HepG2 (cell line): ENCODE data around the gene DUSP15. TPM values are rescaled to one million over a fixed set of nuclear protein-coding genes. Genes with fewer than 3 reads are reported as not detected.

Experiments used
- CBFB ChIP-seq: sonication (generic); formaldehyde crosslinking; IDR thresholded peaks from 2 replicates; pipeline ENCODE4 v1.4.0; 2020; ENCODE audit warnings: missing genetic modification reagents
- CENPT ChIP-seq: sonication (generic); formaldehyde crosslinking; IDR thresholded peaks from 2 replicates; pipeline ENCODE4 v1.8.0; 2022; ENCODE audit warnings: low read depth, mild to moderate bottlenecking, moderate library complexity, missing genetic modification reagents
- E2F1 ChIP-seq: sonication (generic); formaldehyde crosslinking; IDR thresholded peaks from 2 replicates; pipeline ENCODE4 v1.5.0; 2020; ENCODE audit warnings: missing genetic modification reagents
- FOXP4 ChIP-seq: sonication (generic); formaldehyde crosslinking; IDR thresholded peaks from 2 replicates; pipeline ENCODE4 v1.4.0; 2020; ENCODE audit warnings: missing genetic modification reagents
- IRF9 ChIP-seq: sonication (generic); formaldehyde crosslinking; IDR thresholded peaks from 2 replicates; pipeline ENCODE4 v1.8.0; 2022; ENCODE audit warnings: missing genetic modification reagents, mild to moderate bottlenecking, borderline replicate concordance
- RAD21 ChIP-seq: fragments of 450-650 bp; formaldehyde crosslinking; IDR thresholded peaks from 2 replicates; pipeline ENCODE4 v1.5.0; 2020; ENCODE audit warnings: mild to moderate bottlenecking
- SIN3B ChIP-seq: fragments of 150-350 bp; IDR thresholded peaks from 2 replicates; pipeline ENCODE4 v1.6.1; 2014; ENCODE audit warnings: low read length
- SP2 ChIP-seq: sonication (generic); formaldehyde crosslinking; IDR thresholded peaks from 2 replicates; pipeline ENCODE4 v1.5.1; 2020; ENCODE audit warnings: mild to moderate bottlenecking, missing genetic modification reagents
- TFDP1 ChIP-seq: IDR thresholded peaks from 2 replicates; pipeline ENCODE4 v1.6.1; 2016; ENCODE audit warnings: missing compliant biosample characterization, missing genetic modification reagents, borderline replicate concordance
- ZBTB21 ChIP-seq: sonication (generic); formaldehyde crosslinking; IDR thresholded peaks from 2 replicates; pipeline ENCODE4 v1.4.0; 2020; ENCODE audit warnings: missing genetic modification reagents
- ZBTB33 ChIP-seq: sonication (generic); formaldehyde crosslinking; IDR thresholded peaks from 2 replicates; pipeline ENCODE4 v1.4.0; 2020; ENCODE audit warnings: missing genetic modification reagents
- ZNF224 ChIP-seq: sonication (generic); formaldehyde crosslinking; IDR thresholded peaks from 2 replicates; pipeline ENCODE4 v1.5.0; 2020; ENCODE audit warnings: mild to moderate bottlenecking, missing genetic modification reagents
- ZNF333 ChIP-seq: sonication (generic); formaldehyde crosslinking; IDR thresholded peaks from 2 replicates; pipeline ENCODE4 v1.4.0; 2020; ENCODE audit warnings: mild to moderate bottlenecking, missing genetic modification reagents, borderline replicate concordance
- ZNF350 ChIP-seq: sonication (generic); formaldehyde crosslinking; IDR thresholded peaks from 2 replicates; pipeline ENCODE4 v1.4.0; 2020; ENCODE audit warnings: mild to moderate bottlenecking, low read depth, missing genetic modification reagents, borderline replicate concordance
- ZNF598 ChIP-seq: sonication (generic); formaldehyde crosslinking; IDR thresholded peaks from 2 replicates; pipeline ENCODE4 v1.5.1; 2020; ENCODE audit warnings: mild to moderate bottlenecking, missing genetic modification reagents, borderline replicate concordance
- ZNF724P ChIP-seq: sonication (generic); formaldehyde crosslinking; IDR thresholded peaks from 2 replicates; pipeline ENCODE4 v1.8.0; 2022; ENCODE audit warnings: missing genetic modification reagents, borderline replicate concordance
- ZNF776 ChIP-seq: sonication (generic); formaldehyde crosslinking; IDR thresholded peaks from 2 replicates; pipeline ENCODE4 v1.4.0; 2020; ENCODE audit warnings: mild to moderate bottlenecking, missing genetic modification reagents
- polyA plus RNA-seq, 8 experiments: library from polyadenylated mRNA; depleted of rRNA in 3 of 8; stranded (reverse) in 7 of 8; unstranded in 1 of 8; fragments of >200 nt; fragmentation: Illumina TruSeq in 4 of 8; extraction: Trizol in 4 of 8; gene quantifications; 2 replicates each; pipeline versions ENCODE4 v1.2.1 to v1.2.3, GENCODE V29; 2011 to 2016; ENCODE audit warnings: low read depth in 4 of 8, missing spikeins in 1 of 8, mixed read lengths in 1 of 8; ENCODE audit not compliant: insufficient read depth in 1 of 8
- total RNA-seq, 5 experiments: library from RNA; depleted of rRNA; stranded (reverse); fragments of >200 nt; fragmentation: Illumina TruSeq; extraction: Trizol; gene quantifications; 2 replicates each; pipeline ENCODE4 v1.2.3, GENCODE V29; 2016; ENCODE audit warnings: low read depth in 1 of 5

The DUSP15 gene
- total and polyA plus RNA-seq, 2 of the 13 experiments (the other 11 are each of a cell fraction or from before 2014, with no cell fraction given), result 0.17 to 0.93 TPM

GRCh38 chr20:31822421-31823330 lies 47.7 kb downstream of the DUSP15 start (continued):
- TF ChIP-seq ZNF598 (CRISPR knock-in tag) (peak; percentile 71; the same call in 1 of the 2 replicates), ZBTB33 (CRISPR knock-in tag) (peak; percentile 7; the same call in 1 of the 2 replicates), CENPT (CRISPR knock-in tag) (no peak), SP2 (CRISPR knock-in tag) (no peak), CBFB (CRISPR knock-in tag) (0 out of 2 replicates have a peak, but pooled peaks have one; percentile 67), E2F1 (no peak), ZNF224 (peak; percentile 94; the same call in 1 of the 2 replicates), ZNF333 (CRISPR knock-in tag) (0 out of 2 replicates have a peak, but pooled peaks have one; percentile 55), FOXP4 (CRISPR knock-in tag) (0 out of 2 replicates have a peak, but pooled peaks have one; percentile 14), RAD21 (CRISPR knock-in tag) (peak; percentile 99), ZNF776 (CRISPR knock-in tag) (0 out of 2 replicates have a peak, but pooled peaks have one; percentile 45), ZBTB21 (CRISPR knock-in tag) (no peak), ZNF724P (CRISPR knock-in tag) (no peak), IRF9 (no peak), TFDP1 (peak; percentile 42), SIN3B (no peak), ZNF350 (CRISPR knock-in tag) (peak; percentile 57; the same call in 1 of the 2 replicates)
